GM19438 (cell line): ENCODE measurements around the gene KRT76.

ENCODE experiments used
- ATAC-seq: cut with Tn5 transposase; IDR thresholded peaks from one replicate; pipeline ENCODE4 v1.9.1; 2021; ENCODE audit warnings: low read depth; ENCODE audit not compliant: unreplicated experiment

The KRT76 gene

DNA sequence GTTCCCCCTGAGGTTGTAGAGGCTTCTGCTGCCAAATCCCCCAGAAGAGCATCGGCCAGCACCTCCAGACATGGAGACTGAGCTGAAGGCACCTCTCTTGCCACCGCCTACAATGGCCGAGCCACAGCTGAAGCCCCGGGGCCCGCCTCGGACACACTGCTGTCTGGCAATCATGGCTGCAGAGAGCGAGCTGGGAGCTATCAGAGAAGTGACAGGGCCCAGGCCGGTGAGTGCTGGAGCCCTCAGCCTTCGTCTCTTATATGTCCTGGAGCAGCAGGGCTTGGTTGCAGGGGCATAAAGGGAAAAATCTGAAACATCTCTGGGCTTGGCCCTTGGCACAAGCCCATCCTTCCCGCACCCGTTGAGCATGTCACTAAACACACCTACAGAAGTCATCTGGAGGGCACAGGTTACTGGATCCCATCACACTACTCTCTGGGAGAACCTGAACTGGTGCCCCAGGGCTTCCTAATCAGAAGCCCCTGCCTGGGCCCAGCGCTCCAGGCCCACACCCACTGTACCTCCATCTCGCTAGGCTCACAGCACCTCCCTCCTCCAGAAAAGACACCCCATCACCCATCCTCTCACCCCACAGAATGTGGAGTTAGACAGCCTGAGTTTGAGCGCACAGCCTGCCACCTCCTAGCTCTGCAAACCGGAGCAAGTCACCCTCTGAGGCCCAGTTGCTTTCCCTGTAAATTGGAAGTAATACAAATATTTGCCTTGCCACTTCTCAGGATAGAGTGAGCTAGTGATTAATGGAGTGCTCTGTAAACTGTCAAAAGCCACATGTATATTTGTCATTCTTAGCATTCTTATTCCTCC is 37.0 kb upstream of the KRT76 start, which contains the start of gene KRT4:
Gene KRT4, minus strand, starts transcription at position 232 of the 825 bp plus-strand sequence. Its CDS starts 58 bp downstream, at position 174.
- ATAC-seq = no peak

GRCh38 chr12:52813203-52813819 is 36.2 kb upstream of the KRT76 start:
- no peak for ATAC-seq

DNA sequence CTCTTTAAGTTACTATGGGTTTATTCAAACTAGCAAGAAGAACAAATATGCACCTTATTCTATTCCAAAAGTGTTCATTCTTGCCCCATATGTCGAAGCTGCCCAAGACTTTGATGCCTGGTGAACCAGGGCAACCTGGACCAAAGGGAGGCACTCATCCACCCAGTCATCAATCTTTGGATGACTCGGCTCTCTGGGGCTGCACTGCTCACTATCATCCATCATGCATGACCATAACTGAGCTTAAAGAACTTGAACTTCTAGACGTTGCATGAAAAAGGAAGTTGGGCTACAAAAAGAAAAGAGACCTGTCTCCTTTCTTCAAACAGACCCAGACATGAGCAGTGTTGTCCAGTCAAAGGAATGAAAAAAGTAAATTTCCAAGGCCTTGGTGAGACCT is 35.6 kb upstream of the KRT76 start:
- no peak for ATAC-seq

DNA sequence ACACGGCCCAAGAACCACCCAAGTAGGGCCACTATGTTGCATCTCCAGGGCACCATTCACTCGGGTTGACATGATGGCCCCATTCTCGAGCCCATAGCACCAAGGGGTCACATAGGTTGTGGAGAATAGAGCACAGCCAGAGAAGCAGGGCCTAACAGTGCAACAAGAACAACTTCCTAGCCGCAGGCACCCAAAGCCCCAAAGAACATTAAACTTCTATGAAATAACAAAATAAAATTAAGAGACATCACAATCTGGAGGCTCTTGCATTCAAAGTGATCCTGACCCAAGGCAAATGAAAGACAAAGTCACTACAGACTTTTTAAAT is 34.9 kb upstream of the KRT76 start:
- ATAC-seq = no peak

- no peak for ATAC-seq
Observed at GRCh38 chr12:52811191-52812072, 34.3 kb upstream of the KRT76 start.

- no peak for ATAC-seq
Observed at GRCh38 chr12:52810554-52810953, 33.4 kb upstream of the KRT76 start.

DNA sequence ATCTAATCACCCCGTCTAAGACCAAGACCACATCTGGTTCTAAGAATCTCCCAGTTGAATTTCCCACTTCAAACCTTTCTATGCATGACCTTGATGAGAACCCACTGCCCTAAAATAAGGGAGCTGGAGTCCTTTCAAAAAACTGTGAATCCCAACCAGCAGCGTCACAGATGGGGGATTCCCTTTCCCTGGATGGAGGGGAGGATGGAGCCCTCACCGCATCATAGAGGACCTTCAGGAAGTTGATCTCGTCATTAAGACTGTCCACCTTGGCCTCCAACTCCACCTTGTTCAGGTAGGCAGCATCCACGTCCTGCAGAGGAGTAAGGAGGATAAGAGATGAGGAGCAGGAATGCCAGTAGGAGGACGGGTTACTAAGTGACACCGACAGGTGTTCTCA is 32.0 kb upstream of the KRT76 start:
- ATAC-seq = no peak

DNA sequence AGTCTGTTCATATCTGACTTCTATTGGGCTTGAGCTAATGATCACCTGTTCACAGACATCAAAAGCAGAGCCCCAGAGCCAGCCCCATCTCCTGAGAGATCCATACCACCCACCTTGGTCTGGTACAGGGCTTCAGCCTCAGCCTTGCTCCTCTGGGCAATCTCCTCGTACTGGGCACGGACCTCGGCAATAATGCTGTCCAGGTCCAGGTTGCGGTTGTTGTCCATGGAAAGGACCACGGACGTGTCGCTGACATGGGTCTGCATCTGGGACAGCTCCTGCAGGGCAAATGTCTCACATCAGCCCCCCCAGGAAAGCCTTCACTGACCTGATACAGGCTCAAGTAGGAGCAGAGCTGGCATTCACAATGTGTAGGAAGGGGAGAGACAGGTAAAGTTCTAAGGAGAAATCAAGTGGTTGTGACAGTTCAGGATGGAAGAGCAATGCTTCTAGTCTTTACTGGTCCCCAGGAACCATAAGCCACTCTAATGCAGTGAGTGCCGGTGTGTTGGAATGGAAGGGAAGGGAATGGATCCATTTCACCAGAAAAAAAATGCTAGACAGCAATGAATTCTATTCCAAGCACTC is 31.5 kb upstream of the KRT76 start:
- no peak for ATAC-seq

DNA sequence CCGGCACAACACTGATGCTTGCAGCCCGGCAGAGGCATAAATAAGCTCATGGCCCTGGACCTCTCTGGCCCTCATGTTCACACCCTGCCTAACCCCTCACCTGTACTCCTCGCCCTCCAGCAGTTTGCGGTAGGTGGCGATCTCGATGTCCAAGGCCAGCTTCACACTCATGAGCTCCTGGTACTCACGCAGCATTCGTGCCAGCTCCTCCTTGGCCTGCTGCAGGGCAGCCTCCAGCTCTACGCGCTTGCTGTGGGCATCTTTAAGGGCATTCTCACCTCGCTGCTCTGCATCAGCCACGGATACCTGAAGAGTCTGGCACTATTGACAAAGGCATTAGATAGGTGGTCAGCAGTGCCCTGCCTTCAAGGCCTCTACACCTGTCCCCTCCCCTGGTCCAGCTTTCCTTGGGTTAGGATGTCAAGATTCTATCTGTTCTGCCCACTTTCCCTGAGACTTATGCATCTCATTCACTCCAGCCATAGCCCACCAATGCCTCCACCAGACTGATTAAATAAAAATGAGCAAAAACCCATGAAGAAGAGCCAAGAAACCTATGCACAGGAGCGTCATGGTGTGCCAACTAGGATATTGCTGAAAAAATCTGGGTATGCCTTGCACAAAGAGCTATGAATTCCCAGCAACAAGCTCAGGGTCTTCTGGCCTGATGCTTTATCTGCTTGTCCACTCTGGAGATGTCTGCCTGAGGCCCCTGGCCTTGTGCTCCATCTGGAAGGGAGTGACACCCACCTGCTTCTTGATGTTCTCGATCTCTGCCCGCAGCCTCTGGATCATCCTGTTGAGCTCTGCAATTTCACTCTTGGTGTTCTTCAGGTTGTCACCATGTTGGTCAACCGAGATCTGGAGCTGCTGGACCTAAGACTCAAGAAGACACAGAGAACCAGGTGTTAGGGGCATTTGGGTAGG is 30.7 kb upstream of the KRT76 start:
- no peak for ATAC-seq

- no peak for ATAC-seq
Observed at GRCh38 chr12:52806821-52807543, 29.8 kb upstream of the KRT76 start.

DNA sequence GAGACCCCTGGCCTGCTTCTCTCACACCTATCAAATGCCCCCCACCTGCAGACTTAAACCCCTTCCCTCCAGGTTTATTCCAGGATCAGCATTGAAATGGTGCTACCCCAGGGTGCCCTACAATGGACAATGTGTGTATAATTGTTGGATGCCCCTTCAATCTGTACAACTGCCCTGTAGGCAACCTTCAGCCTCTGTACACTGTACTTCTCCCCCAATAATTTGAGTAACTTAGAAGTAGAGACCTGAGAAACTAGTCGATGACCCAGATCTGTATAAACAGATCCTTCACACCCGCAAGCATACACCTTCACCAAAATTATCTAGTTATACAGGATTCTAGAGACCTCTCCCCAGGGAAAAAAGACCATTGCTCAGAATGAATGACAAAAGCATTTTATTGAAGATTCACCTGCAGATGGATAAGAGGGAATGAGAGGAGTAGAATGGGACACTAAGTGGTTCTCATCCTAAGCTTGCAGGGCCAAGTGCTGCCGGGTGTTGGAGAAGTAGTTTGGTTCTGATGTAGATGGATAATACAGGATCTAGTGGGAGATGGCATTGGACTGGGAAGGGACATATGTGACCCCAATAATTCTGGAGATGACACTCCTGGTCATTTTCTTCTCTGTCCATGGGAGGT is 29.1 kb upstream of the KRT76 start:
- ATAC-seq = no peak

DNA sequence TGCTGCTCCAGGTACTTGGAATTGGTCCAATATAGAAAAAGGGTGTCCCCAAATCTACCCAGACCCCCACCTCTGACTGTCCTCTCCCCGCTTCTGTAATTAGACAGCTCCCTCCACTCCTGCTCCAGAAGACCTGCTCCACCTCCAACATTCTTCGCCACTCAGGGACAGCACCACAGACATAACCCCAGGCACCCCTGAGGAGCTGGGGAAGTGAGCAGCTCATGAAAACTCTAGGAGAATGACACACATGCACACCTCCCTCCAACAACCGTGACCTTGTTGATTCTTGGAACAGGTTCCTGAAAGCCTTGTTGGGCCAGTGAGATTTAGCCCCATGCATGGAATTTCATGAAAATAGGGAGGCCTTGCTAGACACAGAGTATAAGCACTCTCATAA is 28.6 kb upstream of the KRT76 start:
- no peak for ATAC-seq

GRCh38 chr12:52805000-52805399 is 27.9 kb upstream of the KRT76 start:
- no peak for ATAC-seq

- ATAC-seq = no peak
Observed at GRCh38 chr12:52802442-52802841, 25.3 kb upstream of the KRT76 start.

DNA sequence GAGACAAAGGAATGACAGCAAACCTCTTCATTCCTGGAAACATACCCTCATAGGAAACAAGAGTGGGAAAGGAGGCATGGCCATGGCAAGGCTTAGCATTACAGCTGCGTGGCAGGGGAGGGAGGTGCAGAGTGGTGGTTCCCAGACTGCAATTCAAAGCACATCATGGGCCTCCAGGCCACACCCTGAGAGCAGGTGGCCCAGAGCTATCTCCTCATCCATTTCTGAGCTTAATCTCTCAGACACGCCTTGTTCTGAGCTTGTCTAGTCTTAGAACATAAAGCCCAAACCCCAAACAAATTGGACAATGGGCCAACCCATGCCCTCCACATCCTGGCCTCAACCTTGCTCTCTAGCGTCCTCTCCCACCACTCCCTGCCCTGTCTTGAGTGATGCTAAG is 24.6 kb upstream of the KRT76 start:
- ATAC-seq = no peak

DNA sequence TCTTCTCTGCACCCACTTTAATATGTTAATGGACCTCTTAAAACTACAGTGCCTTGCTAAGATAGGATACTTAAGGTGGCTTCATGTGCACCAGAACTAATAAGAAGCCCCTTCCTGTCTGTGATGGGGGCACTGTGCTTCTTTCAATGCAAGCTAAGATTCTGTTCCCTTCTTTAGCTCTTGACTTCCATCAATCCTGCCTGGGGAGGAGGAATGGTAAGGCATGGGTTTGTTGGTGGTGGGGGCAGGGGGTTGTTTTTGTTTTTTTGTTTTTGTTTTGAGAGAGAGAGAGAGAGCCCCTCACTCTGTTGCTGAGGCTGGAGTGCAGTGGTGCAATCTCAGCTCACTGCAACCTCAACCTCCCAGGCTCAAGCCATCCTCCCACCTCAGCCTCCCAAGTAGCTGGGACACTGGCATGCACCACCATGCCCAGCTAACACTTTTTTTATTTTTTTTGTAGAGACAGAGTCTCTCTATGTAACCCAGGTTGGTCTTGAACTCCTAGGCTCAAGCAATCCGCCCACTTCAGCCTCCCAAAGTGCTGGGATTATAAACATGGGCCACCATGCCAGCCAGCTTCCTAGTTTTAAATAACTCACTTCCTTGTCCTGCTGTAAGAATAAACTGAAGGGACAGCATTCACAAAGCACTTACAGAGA is 23.2 kb upstream of the KRT76 start:
- no peak for ATAC-seq

DNA sequence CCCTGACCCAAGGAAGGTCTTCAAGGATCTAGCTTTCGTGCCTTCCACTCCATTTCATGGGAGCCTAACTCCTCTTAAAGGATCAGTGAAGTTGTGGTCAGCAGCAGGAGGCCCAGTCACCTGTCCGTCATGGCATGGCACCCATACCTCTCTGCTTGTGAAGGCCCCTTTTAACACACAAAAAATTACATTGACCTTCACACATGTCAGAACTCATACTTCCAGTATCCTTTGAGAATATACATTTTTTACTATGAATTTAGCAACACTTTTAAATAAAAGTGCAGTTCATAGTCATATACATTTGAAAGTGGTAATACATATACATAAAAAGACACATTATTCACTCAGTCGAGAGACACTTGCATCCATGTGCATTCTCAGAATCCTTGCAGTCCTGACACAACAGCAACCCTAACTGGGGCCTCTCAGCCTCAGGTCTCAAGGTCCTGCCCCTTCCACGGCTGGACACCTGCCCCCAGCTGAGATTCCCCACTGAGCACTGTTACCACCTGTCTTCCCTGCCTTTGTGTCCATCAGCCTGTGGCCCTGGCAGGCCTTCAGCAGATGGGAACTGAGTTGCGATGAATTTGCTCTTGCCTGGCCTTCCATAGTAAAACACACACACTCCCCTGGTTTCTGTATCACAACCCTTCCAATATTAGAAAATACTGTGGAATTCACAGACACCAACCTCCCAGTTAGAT is 22.5 kb upstream of the KRT76 start:
- no peak for ATAC-seq
